Erythroblast (primary cell): ENCODE results near the gene MYLK.
"Not testable (repeated sequence)": the region's sequence is repeated elsewhere in the genome, so short reads cannot be mapped to it uniquely, and the experiment has no call there.

Experiments
- DNase-seq, 2 experiments: peaks; one replicate each; lab custom pipeline; 2025; lab: John Stamatoyannopoulos, UW
- GATA1 ChIP-seq: IDR thresholded peaks from 2 replicates; pipeline ENCODE4 v1.6.1; 2011; ENCODE audit warnings: low read depth, mild to moderate bottlenecking, control low read depth, low read length, moderate library complexity
- POLR2A ChIP-seq: IDR thresholded peaks from 2 replicates; pipeline ENCODE4 v1.6.1; 2011; ENCODE audit warnings: mild to moderate bottlenecking, low read length

MYLK gene

DNA sequence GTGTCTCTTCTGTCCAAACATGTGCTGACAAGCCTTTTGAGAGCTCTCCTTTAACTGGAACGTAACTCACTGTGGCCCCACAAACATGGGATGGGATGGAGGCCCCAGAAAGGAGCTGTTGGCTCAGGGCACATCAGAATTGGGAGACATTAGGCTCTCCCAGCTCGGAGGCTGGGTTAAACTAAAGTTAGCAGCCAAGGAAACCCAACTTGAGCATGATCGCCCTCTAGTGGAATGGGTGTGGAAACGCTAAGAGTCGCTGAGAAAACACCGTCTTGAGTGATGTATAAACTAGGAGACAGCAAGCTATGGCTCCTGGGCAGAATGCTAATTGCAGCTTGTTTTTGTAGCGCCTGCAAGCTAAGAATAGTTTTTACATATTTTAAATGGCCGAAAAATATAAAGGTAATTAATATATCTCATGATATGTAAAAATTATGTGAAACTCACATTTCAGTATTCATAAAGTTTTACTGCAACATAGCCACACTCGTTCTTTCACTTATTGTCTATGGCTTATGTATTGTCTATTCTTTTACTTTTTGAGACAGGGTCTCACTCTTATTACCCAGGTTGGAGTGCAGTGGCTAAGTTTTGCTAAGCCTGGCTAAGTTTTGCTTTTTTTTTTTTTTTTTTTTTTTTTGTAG, 160.5 kb downstream of the MYLK start:
- TF ChIP-seq POLR2A (no peak), GATA1 (no peak)
- peak; percentile 70 to 79 for DNase-seq

DNA sequence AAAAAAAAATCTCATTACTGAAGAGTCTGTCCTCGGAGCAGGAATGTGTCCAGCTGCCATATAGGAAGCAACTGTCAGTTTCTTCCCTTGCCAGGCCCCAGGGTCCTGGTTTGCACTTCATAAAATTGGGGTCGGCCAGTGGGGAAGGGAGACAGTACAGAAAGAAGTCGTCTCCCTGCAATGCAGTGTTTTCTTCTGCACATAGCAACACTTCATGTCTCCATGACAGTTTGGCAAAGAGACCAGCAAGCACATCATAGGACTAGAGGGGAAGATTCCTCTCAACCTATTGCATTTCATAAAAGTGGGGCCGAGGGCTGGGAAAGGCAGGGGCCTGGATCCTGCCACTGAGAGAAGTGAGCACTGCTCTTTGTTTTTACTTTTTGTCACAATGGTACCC, 161.1 kb downstream of the MYLK start:
- no peak for TF ChIP-seq GATA1
- TF ChIP-seq POLR2A: no peak
- no peak for DNase-seq

DNA sequence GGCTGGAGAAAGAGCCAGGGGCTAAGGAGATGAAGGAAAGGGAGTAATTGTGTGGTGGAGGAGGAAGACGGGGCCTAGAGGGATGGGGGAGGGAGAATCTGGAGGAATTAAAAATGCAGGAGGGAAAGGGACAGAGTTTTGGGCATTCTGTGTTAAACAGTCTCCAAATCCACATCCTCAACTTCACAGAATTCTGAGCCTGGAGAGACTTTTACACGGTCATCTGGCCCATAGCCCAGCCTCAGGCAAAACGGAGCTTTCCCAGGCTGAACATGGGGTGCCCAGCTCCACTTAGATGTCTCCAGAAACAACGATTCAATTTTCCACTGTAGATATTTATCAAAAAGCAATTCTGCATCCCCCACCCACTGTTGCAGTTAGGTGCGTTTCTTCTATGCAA, 161.7 kb downstream of the MYLK start:
- no peak for DNase-seq
- TF ChIP-seq POLR2A (no peak), GATA1 (no peak)

DNA sequence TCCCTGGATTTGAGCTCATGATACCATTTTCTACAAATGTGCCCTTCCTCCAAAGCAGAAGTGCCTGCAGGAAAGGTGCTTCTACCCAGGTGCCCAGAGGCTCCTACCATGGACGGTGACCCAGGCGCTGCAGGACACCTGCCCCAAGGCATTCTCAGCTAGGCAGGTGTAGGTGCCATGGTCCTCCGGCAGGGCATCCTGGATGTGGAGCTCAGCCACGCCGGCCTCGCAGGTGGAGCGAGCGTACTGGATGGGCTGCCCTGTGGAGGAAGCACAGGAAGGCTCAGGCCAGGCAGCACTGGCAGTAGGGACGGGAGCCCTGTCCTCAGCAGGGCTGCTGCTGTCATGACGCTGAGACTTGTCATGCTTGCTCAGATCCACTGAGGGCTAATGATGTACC, 162.1 kb downstream of the MYLK start:
- no peak for DNase-seq
- TF ChIP-seq POLR2A (no peak), GATA1 (no peak)

DNA sequence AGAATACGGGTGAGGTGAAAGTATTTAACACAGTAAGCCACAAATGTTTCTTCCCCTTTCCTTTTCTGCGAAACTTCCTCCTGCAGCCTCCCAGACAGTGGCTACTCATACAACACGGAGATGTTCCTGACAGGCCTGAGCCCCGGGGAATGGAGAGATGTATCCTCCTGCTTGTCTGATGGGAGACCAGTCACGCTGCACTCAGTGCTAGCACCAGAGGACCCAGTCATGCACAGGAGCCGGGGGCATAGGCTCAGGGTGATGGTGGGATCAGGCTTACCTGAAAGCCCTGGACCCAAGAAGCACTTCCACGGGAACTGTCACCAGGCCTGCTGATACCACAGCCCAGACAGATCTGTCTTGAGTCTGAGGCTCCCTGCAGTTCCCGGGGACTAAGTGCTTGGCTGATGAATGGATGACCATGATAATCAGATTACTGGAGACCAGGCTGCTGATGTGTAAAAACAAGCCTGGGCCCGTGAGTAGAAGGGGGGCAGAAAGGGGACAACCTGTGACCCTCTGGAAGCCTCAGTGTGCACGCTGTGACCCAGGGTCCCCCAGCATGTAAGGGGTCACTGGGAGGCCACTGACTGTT, 162.9 kb downstream of the MYLK start:
- DNase-seq: not testable (repeated sequence)

DNA sequence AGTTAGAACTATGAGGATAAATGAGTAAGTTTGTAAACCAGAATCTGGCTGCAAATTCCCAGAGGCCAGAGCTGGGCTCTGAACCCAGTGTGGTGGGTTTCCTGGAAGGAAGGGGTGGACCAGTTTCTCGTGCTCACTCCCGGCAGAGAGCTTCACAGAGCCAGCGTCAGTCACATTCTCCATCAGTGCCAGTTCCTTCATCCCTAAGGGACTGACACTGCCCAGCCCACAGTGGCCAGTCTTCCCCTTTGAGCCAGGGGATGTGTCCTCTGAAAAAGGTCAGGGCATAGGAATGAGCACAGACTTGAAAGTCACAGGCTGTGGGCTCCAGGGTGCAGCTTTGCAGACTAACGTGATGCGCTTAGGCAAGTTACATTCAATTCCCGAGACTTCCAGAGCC, 163.5 kb downstream of the MYLK start:
- DNase-seq: no peak
- TF ChIP-seq POLR2A: no peak
- TF ChIP-seq GATA1: no peak

DNA sequence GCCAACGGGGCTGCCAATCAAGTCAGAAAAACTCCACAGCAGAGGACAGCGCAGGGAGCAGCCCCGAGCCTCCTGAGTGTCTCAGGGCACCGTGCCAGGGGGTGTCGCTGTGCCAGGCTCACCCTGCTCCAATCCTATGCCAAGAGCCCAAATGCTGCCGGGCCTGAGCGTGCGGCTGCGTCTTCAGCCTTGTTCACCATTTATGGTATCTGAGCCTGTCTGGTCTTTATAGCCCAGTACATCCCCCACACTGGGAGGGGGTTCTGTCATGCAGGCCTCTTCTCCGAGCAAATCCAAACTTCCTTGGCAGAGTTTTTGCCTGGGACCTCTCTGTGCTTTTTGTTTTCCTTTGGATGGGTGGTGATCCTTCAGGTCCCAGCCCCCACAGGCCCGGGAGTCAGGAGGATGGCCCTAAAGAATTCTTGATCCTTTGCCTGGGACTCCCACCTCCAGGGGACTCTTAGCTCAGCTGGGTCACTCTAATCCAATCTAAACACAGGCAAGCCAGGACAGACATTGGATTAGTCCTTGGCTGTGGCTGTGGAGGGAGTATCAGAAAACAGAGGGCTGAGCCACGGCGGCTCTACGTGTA, 164.2 kb downstream of the MYLK start:
- no peak for DNase-seq
- TF ChIP-seq POLR2A (no peak), GATA1 (no peak)

DNA sequence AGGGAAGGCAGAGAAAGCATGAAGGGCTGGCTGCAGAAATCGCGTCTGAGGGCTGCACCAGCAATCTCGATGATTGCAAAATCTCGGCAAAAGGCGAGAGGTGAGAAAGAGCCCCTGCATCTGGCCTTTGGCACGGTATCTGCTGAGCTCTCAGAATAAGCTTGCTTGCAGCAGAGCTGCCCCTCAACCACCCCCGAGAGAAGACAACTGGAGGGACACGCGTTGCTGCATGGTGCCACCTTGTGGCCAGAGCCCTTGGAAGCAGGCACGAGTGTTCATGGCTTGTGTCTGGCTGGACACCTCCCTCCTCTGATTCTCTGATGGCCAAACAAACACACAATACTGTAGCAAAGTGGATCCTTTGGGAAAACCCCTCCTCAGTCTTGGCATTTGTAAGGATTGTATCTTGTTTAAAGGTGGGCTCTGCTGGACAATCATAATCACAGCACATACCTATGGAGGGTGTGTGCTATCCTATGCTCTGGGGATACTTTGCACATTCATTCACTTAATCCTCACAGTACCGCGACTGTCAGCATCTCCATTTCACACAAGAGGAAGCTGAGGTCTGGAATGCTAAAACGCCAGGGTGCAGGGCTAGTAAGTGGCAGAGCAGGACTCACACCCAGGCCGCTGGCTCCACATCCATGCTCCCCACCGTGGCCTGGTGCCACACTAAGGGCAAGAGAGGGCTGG, 164.9 kb downstream of the MYLK start:
- DNase-seq: peak; percentile 44 to 62

DNA sequence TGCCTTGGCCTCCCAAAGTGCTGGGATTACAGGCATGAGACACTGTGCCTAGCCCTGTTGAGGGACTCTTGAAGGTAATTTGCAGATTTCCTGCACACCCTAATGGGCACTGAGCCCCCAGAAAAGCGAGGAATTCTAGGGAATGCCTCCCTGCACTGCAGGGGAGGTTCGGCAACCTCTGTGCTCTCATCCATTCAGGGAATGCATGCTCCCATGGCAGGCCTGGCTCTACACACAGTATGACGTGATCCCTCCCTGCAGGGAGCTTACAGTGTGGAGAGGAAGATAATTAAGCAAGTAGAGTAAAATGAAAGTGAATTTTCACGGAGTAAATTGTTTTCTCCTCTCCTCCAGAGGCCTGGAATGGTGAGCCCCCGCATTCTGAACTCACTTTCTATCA, 166.0 kb downstream of the MYLK start:
- no peak for DNase-seq
- no peak for TF ChIP-seq GATA1
- no peak for TF ChIP-seq POLR2A

DNA sequence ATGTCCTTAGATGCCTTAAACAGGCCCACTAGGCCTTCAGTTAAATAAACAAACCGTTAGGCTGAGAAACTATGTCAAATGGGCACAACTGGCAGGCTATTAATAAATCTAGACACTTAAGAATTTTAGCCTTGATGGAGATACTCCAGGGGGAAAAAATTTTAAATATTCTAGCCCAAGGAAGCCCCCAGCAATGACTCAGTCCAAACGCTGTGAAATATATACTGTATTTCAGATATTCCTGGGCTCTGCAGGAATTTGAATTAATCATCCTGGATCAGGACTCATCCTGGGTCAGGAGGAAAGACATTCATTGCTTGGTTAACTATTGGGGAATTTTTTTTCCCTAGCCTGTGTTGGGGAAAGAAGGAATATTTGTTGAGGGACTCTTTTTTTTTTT, 166.7 kb downstream of the MYLK start:
- DNase-seq: not testable (repeated sequence)

DNA sequence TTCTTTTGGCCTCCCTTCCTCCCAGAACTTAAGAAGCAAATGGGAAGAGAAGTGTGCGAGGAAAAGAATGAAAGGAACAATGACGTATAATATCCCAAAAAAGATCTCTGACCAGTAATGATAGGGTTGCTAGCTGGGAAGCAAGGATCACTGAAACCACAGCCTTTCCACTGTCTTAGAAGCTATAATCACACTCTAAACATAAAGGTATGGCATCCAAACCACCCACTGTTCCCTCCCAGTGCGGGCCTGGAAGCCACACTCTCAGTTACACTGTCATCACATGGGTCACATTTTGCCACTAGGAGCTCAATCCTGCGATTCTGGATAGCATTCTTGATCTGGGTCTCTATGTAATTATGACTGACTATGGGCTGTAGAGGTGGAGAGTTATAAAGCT, 167.7 kb downstream of the MYLK start:
- no peak for TF ChIP-seq POLR2A
- no peak for TF ChIP-seq GATA1
- no peak for DNase-seq

DNA sequence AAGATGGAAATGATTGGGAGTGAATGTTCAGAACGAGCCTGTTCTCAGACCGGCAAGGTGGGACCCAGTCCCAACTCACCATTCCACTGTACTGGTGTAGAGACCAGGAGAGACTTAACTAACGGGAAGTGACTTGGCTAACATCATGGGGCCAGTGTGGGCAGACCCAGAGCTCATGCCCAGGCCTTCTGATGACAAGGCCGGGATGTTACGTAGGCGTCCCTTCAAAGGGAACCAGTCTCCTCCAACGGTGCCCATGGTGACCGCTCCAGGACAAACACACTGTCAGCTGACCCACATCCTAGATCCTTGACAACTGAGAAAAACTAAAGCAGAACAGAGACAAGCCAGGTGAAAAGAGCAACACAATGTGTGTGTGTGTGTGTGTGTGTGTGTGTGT, 170.9 kb downstream of the MYLK start:
- TF ChIP-seq POLR2A (no peak), GATA1 (no peak)
- no peak for DNase-seq

DNA sequence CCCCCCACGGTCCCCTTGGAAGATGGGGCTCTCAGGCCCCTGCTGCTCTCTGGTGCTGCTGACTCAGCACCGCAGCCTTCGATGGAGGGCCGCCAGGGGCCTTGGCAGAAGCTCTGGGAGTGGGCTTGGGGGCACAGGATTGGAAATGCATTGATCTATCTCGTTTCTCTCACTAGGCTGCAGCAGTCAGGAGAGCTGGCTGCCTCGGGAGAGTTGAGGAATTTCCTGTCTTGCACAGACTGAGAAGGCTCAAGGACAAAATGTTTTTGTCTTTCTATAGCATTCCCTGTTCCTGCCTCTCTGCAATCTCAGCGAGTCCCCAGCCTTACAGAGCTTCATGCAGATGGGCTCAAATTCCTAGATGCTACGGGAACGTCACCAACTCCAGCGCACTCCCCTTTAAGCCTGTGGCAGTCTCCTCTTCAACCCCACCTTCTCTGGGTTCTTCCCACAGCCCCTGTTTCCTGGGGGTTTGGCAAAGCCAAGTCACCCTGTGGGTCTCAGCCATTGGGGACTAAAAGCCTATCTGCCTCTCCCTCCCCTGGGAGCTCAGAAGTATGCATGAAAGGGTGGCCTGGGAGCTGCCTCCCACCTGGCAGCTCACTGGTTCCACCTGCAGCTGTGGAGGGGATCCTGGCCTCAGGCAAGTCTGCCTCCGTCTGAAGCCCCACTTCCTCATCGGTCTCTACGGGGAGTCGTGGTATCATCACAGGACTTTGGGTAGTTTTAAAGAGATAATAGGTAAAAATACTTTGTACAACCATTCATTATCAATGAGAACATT, 171.9 kb downstream of the MYLK start:
- TF ChIP-seq POLR2A: no peak
- TF ChIP-seq GATA1: no peak
- no peak for DNase-seq

DNA sequence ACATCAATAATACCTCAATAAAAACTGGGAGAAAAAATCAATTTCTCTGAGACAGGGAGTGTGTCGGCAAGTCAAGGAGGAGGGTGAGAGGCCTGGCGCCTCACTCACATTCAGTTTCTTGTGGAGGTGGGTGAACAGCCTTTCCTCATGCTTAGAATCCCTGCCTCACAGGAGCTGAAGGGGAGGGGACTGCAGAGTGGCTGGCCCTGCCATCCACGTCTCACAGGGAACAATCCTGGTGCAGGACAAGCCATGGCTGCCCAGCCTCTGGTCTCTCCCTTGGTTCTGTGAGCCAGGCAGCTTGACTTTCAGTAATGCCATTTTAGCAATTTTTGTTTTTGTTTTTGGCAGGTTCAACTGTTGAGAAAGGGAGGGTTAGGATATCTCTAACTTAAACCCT, 172.8 kb downstream of the MYLK start:
- DNase-seq: no peak
- TF ChIP-seq GATA1 (no peak), POLR2A (no peak)
